ENCODE measurements around the gene LTBP3.

The LTBP3 gene

GRCh38 chr11:65548395-65548794 is 9.8 kb downstream of the LTBP3 start:
- TF ChIP-seq CTCF (conservative IDR thresholded peaks at IDR 0.05; ENCODE audit: control insufficient read depth, insufficient read depth, low read depth, low read length) = no peak
- DNase-seq (ENCODE audit: low read depth) = no peak
- H3K4me3 ChIP-seq (ENCODE audit: control insufficient read depth, low read depth, low read length) = no peak overlapping the region

- no peak overlapping the region for H3K4me3 ChIP-seq (ENCODE audit: control insufficient read depth, low read depth, low read length)
- no peak for TF ChIP-seq CTCF (conservative IDR thresholded peaks at IDR 0.05; ENCODE audit: control insufficient read depth, insufficient read depth, low read depth, low read length)
- no peak for DNase-seq (ENCODE audit: low read depth)
These were observed 10.6 kb downstream of the LTBP3 start for GRCh38 chr11:65547446-65548125.

- DNase-seq (ENCODE audit: low read depth) = no peak
- no peak overlapping the region for H3K4me3 ChIP-seq (ENCODE audit: control insufficient read depth, low read depth, low read length)
- TF ChIP-seq CTCF (conservative IDR thresholded peaks at IDR 0.05; ENCODE audit: control insufficient read depth, insufficient read depth, low read depth, low read length) = no peak
These were observed 11.8 kb downstream of the LTBP3 start for GRCh38 chr11:65546217-65546958.

GRCh38 chr11:65545853-65546216 is 12.3 kb downstream of the LTBP3 start:
- DNase-seq (ENCODE audit: low read depth) = no peak
- H3K4me3 ChIP-seq (ENCODE audit: control insufficient read depth, low read depth, low read length) = no peak overlapping the region
- TF ChIP-seq CTCF (conservative IDR thresholded peaks at IDR 0.05; ENCODE audit: control insufficient read depth, insufficient read depth, low read depth, low read length) = no peak

- DNase-seq (ENCODE audit: low read depth) = no peak
- no peak overlapping the region for H3K4me3 ChIP-seq (ENCODE audit: control insufficient read depth, low read depth, low read length)
- TF ChIP-seq CTCF (conservative IDR thresholded peaks at IDR 0.05; ENCODE audit: control insufficient read depth, insufficient read depth, low read depth, low read length) = no peak
These were observed 15.3 kb downstream of the LTBP3 start for GRCh38 chr11:65542738-65543390.

GRCh38 chr11:65541093-65541982 is 16.8 kb downstream of the LTBP3 start:
- TF ChIP-seq CTCF (conservative IDR thresholded peaks at IDR 0.05; ENCODE audit: control insufficient read depth, insufficient read depth, low read depth, low read length) = no peak
- peak overlapping the region; percentile 38 for H3K4me3 ChIP-seq (ENCODE audit: control insufficient read depth, low read depth, low read length)
- no peak for DNase-seq (ENCODE audit: low read depth)
